ENCODE measurements around the gene TSC22D3. TPM values are rescaled to one million over a fixed set of nuclear protein-coding genes. Genes with fewer than 3 reads are reported as not detected.
"Not testable (repeated sequence)": the region's sequence is repeated elsewhere in the genome, so short reads cannot be mapped to it uniquely, and the experiment has no call there.

Gene TSC22D3
- total RNA-seq = 289 TPM
- long read RNA-seq, transcript TSC22D3-206 (3 exons, 2,027 nt) = major isoform, 542 of 671 reads
- long read RNA-seq, transcript TSC22D3-205 (3 exons, 1,812 nt) = minor isoform, 16 of 671 reads
- long read RNA-seq, transcript TSC22D3-203 (3 exons, 2,266 nt) = minor isoform, 50 of 671 reads
- long read RNA-seq, transcript TSC22D3-208 (2 exons, 576 nt) = minor isoform, 17 of 671 reads
- long read RNA-seq, partial matches to known transcripts = 0 of 671 reads
- long read RNA-seq, other reads (novel, unspliced or antisense) = 42 of 671 reads

DNA sequence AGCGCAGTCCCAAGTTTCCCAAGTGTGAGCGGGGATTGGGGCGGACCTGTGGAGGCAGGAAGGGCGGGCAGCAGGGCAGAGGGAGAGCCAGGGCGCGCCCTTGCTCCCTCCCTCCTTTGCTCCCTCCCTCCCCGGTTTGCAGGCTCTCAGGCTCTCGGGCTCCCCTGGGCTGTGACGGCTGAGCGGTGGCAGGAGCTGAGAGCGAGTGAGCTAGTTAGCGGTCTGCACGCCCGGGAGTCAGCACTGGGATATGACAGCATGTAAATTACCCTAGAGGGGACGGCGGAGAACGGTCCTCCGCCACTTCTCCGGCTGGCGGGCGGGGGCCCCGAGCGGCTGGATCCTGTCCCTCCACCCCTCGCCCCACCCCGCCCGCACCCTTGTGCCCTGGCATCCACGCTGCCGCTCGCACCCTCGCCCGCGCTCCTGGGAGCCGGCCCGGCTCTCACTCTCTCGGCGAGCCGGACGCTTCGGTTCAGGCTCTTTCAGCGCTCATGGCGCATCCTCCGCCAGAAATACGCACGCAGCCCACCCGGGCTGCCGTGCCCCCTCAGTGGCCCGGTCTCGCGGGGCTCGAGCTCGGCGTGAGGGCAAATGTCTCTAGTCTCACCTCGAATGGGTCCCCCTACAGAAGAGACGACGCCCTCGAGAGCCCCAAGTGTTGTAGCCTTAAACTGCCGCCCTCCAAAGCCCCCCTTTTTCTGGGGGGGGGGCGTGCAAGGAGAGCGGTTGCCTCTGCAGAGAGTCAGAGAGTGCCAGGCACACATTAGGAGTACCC is at the start of gene TSC22D3:
Gene TSC22D3 (minus strand): TSS at position 54 of the 778 bp plus-strand sequence. CDS start 368 bp downstream, outside the sequence.
- no peak for DNase-seq (ENCODE audit: low spot score)

DNA sequence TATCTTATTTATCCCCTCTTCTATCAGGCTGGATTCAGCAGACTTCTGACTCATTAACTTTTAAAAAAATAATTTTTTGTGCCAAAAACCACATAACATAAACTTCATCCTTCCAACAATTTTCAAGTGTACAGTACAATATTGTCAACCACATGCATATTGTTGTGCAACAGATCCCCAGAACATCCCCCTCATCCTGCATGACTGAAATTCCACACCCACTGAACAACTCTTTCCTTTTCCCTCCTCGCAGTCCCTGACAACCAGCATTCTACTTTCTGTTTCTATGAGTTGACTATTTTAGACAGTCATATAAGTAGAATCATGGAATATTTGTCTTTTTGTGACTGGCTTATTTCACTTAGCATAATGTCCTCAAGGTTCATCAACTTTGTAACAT is 47.9 kb upstream of the TSC22D3 start:
- DNase-seq (ENCODE audit: low spot score) = no peak

DNA sequence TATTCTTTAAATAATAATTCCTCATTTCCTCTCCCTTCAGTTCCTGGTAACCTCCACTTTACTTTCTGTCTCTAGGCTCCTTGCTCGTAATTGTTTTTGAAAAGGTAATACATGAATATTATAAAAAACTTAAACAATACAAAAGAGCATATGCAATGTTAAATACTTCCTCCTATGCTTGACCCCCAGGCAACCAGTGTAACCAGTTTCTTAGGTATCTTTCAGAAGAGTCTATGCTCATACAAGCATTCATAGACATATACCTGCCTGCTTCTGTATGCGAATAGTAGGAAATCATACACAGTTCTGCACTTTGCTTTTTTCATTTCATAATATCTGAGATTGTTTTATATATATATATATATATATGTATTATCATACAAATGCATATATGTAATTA is 47.5 kb upstream of the TSC22D3 start:
- DNase-seq (ENCODE audit: low spot score) = no peak

DNA sequence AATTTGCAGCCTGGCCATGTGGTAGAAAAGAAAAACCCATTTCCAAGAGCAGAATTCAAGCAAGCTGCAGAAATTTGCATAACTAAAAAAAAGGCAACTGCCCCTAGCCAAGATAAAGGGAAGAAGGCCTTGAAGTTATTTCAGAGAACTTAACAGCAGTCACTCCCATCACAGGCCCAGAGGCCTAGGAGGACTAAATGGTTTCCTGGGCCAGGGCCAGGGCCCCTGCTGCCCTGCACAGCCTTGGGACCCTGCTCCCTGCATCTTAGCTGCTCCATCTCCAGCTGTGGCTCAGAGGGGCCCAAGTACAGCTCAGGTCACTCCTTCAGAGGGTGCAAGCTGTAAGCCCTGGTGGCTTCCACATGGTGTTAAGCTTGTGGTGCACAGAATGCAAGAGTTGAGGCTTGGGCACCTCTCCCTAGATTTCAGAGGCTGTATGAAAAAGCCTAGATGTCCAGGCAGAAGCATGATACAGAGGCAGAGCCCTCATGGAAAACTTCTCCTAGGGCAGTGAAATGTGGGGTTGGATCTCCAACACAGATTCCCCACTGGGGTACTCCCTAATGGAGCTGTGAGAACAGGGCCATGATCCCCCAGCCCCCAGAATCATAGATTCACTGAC is 43.4 kb upstream of the TSC22D3 start:
- DNase-seq (ENCODE audit: low spot score) = no peak

DNA sequence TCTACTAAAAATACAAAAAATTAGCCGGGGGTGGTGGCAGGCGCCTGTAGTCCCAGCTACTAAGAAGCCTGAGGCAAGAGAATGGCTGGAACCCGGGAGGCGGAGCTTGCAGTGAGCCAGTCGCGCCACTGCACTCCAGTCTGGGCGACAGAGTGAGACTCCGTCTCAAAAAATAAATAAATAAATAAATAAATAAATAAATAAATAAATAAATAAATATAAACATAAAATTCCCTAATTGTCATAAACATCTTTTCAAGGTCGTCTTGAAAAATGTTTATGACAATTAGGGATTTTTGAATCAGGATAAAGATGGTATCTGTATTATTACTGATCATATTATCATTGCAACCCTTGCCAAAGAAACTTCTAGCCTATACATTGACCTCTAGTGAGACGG is 34.5 kb upstream of the TSC22D3 start:
- not testable (repeated sequence) for DNase-seq (ENCODE audit: low spot score)

DNA sequence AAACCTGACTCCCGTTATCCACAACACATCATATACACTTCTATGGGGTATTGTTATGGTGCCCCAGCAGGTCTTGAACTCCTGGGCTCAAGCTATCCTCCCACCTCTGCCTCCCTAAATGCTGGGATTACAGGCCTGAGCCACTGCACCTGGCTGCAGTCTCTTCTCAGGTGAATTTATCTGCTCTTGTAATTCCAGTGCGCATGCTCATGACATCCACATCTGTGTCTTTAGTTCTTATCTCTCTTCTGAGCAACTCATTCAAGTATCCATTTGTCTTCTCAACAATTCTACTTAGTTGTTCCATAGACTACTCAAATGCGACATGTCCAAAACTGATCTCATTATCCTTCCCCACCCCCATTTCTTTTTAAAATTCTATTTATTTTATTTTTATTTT is 29.6 kb upstream of the TSC22D3 start:
- DNase-seq (ENCODE audit: low spot score) = no peak

DNA sequence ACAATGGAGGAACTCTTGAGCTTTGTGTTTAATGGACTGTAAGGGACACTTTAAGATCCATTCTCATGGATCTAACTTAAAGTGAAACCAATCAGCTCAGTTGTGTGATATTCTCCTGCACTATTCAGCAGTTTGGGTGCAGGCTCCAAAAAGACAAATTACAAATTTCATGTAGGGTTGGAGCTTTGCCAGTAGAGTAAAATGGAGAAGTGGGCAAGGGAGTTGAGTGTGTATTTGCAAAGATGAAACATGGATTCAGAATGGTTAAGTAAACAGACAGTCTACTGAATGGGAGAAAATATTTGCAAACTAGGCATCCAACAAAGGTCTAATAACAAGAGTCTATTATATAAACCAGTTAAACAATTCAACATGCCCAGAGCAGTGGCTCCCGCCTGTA is 28.8 kb upstream of the TSC22D3 start:
- no peak for DNase-seq (ENCODE audit: low spot score)

DNA sequence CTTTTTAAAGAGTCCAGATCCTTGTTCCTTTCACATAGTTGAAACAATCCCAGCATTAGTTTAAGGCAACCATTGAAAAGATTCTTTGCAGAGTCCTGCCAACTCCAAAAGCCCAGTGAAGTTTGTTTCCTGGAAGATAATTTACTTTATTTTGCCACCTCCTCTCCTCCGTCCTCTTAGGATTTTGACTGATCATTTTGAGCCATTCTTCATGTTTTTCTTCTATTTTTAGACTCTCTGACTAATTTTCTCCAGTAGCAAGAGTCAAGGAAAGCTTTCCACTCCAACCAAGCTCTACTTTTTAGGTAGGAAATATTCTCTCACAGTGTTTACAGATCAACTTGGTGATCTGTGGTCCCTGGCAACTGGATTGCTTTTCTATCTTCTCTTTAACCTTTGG is 12.2 kb upstream of the TSC22D3 start:
- DNase-seq (ENCODE audit: low spot score) = no peak

DNA sequence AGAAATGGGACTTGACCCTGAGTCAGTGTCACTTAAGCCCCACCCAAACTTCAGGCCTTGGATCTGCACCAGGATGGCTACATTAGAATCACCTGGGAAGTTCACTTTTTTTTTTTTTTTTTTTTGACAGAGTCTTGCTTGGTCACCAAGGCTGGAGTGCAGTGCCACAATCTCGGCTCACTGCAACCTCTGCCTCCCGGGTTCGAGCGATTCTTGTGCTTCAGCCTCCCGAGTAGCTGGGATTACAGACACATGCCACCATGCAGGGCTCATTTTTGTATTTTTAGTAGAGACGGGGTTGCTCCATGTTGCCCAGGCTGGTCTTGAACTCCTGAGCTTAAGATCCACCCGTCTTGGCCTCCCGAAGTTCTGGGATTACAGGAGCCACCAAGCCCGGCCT is 4.9 kb upstream of the TSC22D3 start:
- DNase-seq (ENCODE audit: low spot score) = peak; percentile 59

DNA sequence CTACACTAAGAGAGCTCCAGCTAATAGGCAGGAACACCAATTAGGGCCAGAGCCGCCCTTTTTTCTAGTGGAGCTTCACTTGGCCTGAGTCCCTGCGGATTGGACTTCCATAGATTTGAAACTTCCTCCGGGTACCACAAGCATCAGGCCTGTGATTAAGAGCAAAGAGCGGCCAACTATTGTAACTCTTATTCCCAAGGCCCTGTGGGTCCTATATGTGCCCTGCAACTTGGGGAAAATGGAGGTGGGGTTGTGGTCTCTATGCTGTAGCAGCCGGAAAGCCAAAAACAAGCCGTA is 1.9 kb upstream of the TSC22D3 start, which contains the start of gene NCBP2L:
Gene NCBP2L (plus strand): TSS at position 198 of the 297 bp plus-strand sequence. CDS start 16,488 bp downstream, outside the sequence.
- no peak for DNase-seq (ENCODE audit: low spot score)

DNA sequence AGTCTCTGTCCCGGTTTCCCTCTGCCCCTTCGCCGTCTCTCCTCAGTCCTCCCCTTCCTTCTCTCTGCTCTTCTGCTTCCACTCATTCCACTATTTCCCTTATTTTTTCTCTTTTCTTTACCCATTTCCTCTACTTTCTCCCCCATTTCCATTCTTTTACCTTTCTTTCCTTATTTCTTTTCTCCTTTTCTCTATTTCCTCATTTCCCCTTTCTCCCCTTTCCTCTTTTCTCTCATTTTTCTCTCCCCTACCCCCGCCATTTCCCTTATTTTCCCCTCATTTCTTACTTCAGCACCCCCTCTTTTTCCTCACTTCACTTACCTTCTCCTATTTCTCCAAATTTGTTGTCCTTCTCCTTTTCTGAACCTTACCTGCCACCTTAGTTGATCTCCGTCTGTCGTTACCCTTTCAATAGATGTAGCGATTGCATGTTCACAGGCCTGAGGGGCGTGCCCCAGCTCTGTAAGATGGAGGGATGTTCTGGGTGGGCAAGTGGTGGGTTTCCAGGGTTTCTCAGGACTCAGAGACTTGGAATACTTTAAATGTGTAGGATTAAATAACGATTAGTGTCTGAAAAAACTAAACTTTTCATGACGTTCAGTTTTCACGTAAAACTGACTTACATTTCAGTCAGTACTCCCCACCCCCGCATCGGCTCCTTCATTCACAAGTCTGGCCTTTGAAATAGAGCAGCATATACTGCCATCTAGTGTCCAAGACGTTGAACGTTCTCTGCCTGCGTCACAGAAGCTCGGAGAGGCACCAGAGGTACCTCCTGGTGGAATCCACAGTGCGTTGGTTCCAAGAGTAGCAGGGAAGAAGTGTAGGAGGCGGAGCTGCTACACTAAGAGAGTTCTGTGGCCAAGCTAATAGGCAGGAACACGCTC is 1.3 kb upstream of the TSC22D3 start:
- no peak for DNase-seq (ENCODE audit: low spot score)

DNA sequence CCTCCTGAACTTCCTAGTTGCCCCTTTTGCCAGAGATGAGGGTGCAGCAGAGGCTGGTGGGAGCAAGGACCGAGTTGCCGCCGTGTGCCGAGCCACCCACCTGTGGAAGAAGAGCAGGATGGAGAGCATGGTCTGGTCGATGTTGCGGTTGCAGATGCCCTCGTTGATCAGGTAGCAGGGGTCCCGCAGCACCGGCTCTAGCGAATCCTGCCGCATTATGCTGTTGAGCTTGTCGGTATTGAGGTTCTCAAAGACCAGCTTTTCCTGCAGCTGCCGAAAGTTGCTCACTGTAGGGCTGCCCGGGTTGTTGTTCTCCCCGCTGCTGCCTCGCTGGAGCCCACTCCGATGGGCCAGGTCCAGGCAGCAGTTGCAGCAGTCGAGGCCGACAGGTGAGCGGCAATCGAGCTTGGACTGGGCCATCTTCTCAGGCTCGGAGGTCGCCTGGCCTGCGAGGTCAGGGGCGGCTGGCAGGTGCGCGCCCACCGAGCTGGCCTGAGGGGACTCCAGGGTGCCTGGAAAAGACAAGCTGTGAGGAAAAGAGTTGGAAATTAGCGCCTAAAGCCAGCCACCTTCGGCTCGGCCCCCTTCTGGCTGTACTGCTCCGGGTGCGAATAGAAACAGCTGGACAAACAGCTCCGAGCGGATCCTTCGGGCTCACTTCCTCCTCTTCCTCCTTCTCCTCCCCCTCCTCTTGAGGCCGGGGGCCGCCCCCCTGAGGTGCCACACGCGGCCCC is 420 bp downstream of the TSC22D3 start:
- DNase-seq (ENCODE audit: low spot score) = no peak

DNA sequence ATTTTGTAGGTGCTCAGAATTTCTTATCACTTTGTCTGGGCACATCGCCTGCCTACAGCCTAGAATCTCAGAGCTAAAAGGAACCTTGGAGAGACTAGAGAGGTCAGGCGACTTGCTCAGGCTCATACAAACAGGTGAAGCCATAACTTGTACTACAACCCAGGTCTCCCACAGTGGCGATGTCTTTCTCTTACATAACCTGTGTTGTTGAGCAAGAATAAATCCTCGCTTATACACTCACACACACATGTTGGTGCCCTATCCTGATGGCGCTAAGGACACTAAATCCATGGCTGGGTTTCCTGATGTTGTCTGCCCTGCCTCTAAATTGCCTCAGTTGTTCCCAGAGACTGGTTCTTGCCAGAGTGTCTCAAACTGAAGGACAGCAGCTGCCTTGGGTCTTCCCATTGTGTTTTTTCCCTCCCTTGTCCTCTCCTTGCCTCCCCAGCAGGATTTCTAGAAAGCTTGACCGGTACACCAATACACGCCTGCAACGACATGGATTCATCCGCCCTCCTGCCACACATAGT is 1.6 kb downstream of the TSC22D3 start:
- DNase-seq (ENCODE audit: low spot score) = peak; percentile 24

DNA sequence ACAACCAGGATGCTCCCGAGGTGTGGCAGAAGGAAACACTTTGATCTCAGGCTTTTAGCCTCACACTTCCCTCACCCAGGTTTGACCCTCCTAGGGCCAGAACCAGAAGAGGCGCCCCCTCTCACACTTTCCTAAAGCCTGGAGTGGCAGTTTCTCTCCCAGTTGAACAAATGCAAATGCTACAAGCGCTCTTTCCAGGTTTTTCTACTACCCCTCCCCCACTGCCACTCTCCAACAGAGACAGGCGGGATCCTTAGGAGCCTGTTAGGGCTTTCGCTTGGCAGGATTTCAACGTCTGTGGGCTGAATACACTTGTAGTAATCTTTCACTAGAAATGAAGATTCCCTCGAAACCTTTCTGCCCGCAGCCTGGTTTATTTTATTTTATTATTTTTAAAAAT is 2.4 kb downstream of the TSC22D3 start:
- DNase-seq (ENCODE audit: low spot score) = peak; percentile 43

DNA sequence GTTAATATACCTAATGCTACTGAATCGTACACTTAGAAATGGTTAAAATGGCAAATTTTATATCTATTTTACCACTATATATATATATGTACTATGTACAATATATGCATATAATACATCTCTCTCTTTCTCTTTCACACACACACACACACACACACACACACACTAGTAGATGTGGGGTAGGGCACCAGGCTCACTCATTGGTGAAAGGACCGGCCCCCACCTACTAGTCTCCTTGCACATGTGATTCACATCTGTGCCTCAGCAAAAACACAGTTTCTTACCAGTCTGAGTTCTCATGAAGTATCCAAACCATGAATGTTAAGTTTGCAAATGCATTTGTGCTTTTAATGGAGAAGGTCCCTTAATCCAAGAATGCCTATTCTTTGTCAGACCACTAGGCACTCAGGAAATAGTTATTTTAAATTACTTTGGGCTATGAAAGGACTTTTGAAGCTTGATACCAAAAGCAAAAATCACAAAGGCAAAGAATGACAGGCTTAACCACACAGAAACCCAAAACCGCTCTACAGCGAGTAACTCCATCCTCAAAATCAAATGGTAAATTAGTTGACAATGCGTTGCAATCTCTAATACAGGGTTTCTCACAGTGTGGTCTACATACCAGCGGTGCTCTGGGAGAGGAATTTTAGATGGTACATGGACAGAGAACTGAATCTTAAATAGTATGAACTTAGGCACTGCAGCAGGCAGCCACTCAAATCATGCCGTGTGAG is 5.8 kb downstream of the TSC22D3 start:
- DNase-seq (ENCODE audit: low spot score) = peak; percentile 28

DNA sequence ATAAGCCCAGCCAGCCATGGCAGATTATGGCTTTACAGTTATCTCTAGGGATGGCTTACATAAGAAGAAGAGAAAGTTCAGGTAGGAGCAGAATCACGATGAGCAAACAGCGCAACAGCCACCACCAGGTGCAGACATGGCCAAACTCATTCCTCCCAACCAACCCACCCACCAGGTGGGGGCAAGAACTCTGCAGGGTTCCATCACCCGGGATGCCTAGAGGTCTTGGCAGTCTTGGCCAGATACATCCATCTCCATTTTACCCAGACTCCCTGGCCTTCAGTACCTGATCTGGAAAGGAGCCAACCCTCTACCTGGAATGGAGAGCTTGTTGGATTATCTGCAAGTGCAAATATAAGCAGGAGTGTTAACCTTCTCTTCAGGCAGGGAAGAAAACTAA is 7.5 kb downstream of the TSC22D3 start:
- peak; percentile 49 for DNase-seq (ENCODE audit: low spot score)

DNA sequence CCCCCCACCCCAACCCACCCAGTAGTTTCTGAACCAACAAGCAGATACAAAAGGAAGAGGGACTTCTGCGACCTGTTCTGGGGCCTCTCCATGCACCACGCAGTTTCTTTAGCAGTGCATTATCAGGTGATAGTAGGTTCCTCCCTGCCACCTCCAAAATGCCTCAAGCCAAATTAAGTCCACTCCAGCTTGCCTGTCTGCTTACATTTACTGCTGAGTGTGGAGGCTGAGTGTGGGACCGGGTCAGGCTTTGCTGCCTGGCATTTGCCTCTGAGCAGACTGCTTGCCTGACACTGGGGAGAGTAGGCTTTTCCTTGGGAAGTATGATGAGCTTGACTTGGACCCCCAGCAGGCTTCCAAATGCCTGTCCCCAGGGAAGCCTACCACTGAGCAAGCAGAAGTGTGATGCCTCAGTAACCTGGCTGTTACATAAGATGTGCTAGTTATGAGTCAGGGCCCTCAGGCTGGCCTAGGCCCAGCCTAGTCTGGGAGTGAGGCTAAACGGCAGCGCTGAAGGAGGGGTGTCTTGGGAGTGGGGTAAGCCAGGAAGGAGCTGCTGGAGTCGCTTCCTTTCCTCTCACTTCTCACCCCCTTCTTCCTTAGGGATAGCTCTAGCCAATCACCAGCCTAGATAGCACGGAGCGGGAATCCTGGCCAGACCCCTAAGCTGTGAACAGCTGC is 9.0 kb downstream of the TSC22D3 start:
- peak; percentile 87 for DNase-seq (ENCODE audit: low spot score)

DNA sequence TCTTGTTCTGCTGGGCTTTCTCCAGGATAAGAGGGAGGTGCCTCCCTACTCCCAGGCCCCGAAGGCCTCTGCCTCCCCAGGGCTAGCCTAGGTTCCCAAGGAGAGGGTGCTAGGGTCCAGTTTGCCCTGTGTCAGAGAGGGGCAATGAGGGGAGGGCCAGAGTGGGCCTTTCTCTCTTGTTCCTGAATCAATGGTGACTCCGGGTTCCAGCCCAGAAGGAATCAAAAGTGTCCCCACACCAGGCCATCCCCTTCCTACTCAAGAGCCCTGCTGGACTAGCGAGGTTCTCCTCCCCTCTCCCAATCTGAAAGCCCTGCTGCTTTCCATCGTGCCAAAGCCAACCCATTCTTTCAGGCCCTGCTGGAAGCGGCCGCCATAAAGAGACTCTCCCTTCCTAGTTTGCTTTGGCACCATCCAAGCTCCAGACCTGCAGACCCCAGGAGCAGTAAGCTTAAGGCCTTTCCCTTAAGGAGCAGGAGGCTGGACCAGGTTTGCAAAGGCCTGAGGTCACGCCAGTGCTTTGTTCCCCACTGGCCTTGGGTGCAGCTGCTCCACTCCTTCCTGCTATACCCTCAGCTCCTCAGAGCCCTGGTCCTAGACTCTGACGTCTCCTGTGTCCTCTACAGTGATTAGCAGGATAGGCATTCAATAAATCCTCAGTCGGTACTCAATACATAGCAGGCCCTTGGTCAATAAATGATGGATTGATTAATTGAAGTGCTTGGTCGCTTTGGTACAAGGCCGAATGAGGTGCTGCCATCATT is 10.6 kb downstream of the TSC22D3 start:
- peak; percentile 76 for DNase-seq (ENCODE audit: low spot score)

All from mesenteric fat pad (tissue), 1 donor.